ENCODE data around the gene TRAF7. TPM values are rescaled to one million over a fixed set of nuclear protein-coding genes. Genes with fewer than 3 reads are reported as not detected.

TRAF7 gene
- total RNA-seq, 1 experiment from 2014 or later = 160 TPM

GRCh38 chr16:2155977-2156848 lies 631 bp downstream of the TRAF7 start (continued):
- TF ChIP-seq, protein P1, sequence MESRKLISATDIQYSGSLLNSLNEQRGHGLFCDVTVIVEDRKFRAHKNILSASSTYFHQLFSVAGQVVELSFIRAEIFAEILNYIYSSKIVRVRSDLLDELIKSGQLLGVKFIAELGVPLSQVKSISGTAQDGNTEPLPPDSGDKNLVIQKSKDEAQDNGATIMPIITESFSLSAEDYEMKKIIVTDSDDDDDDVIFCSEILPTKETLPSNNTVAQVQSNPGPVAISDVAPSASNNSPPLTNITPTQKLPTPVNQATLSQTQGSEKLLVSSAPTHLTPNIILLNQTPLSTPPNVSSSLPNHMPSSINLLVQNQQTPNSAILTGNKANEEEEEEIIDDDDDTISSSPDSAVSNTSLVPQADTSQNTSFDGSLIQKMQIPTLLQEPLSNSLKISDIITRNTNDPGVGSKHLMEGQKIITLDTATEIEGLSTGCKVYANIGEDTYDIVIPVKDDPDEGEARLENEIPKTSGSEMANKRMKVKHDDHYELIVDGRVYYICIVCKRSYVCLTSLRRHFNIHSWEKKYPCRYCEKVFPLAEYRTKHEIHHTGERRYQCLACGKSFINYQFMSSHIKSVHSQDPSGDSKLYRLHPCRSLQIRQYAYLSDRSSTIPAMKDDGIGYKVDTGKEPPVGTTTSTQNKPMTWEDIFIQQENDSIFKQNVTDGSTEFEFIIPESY (IDR thresholded peaks at IDR 0.05; ENCODE audit: extremely low read depth, insufficient replicate concordance, low read length) = no peak
- TF ChIP-seq, protein P2, sequence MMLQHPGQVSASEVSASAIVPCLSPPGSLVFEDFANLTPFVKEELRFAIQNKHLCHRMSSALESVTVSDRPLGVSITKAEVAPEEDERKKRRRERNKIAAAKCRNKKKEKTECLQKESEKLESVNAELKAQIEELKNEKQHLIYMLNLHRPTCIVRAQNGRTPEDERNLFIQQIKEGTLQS (IDR thresholded peaks at IDR 0.05) = no peak
- TF ChIP-seq YY1 (IDR thresholded peaks at IDR 0.05; ENCODE audit: extremely low read depth, insufficient replicate concordance, low read depth, low read length) = no peak

DNA sequence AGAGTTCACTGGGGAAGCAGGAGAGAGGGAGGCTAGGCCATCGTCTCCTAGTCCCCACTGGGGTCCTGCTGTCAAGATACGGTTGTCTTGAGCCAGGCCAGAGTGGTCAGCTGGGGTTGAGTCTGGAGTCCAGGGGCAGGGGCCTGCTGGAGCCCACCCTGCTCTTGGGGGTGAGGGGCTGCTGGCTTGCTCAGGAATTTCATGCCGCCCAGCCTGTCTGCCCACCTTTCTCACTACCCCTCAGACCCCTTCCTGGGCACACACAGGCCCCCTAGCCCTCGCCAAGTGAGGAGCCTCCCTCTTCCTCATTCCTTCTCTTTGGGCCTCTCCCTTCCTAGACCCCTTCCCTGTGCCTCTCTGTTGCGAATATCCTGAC lies 1.3 kb downstream of the TRAF7 start:
- H3K4me2 ChIP-seq (ENCODE audit: low read length) = peak overlapping the region; percentile 97
- POLR2A ChIA-PET = no interaction called here
- CTCF ChIA-PET = no interaction called here
- peak overlapping the region; percentile 98 to 100 for H3K4me3 ChIP-seq (replicated peaks in 1 of 2; ENCODE audit: low read depth in 1 of 2, low read length in 2 of 2)
- ATAC-seq = no peak
- H3K27ac ChIP-seq (ENCODE audit: low read depth, low read length) = peak overlapping the region; percentile 80
- H3K36me3 ChIP-seq (ENCODE audit: control insufficient read depth in 1 of 2, insufficient read depth in 2 of 2, low read length in 2 of 2) = peaks cover 0 to 32% of the 10 kb centered on the region in 2 experiments; a peak in 2 of 4 replicates
- peak overlapping the region; percentile 98 for H3K9ac ChIP-seq (ENCODE audit: low read length)
- intact Hi-C loops (cut with micrococcal nuclease) = loop anchor here (5.0 kb wide), 1 partner anchor 865 kb away; the partner anchor contains the start of genes HCFC1R1, THOC6 and TNFRSF12A
- DNase-seq (ENCODE audit: low read depth, low spot score) = no peak
- H3K4me1 ChIP-seq (ENCODE audit: control insufficient read depth in 1 of 2, insufficient read depth in 2 of 2, low read length in 2 of 2) = peaks cover 44 to 73% of the 10 kb centered on the region in 2 experiments
- no peak overlapping the region for H2AFZ ChIP-seq (ENCODE audit: low read depth, low read length, poor library complexity, severe bottlenecking)
- peaks cover 92% of the 10 kb centered on the region for H3K79me2 ChIP-seq (ENCODE audit: insufficient read depth, low read length)
- H4K20me1 ChIP-seq (ENCODE audit: insufficient read depth) = no peaks in the 10 kb centered on the region
- RAD21 ChIA-PET (ENCODE audit: low non-redundant PET in 1 of 2, low total read pairs in 2 of 2, uncharacterized antibody in 2 of 2, unreplicated experiment in 2 of 2) = no interaction called here
- no peaks in the 10 kb centered on the region for H3K9me2 ChIP-seq (ENCODE audit: insufficient read depth)
- no peaks in the 10 kb centered on the region for H3K9me3 ChIP-seq (ENCODE audit: control insufficient read depth in 1 of 2, insufficient read depth in 1 of 2, low read depth in 1 of 2, low read length in 2 of 2)
- no peaks in the 10 kb centered on the region for H3K27me3 ChIP-seq (ENCODE audit: insufficient read depth, low read length)
- no TSS peak for BruUV-seq (replicated peaks)
- TF ChIP-seq, protein P2 (IDR thresholded peaks at IDR 0.05) = no peak
- TF ChIP-seq EGR1 (IDR thresholded peaks at IDR 0.05; ENCODE audit: low read depth) (no peak), REST (IDR thresholded peaks at IDR 0.05; ENCODE audit: low read depth) (no peak), YY1 (IDR thresholded peaks at IDR 0.05; ENCODE audit: extremely low read depth, insufficient replicate concordance, low read depth, low read length) (no peak), SRF (IDR thresholded peaks at IDR 0.05; ENCODE audit: low read depth) (no peak), POLR2A (IDR thresholded peaks at IDR 0.05; ENCODE audit: borderline replicate concordance, extremely low read depth, insufficient read depth, insufficient read length) (no peak), SP1 (IDR thresholded peaks at IDR 0.05; ENCODE audit: low read depth) (no peak), FOSL1 (IDR thresholded peaks at IDR 0.05; ENCODE audit: low read depth) (no peak), CEBPB (IDR thresholded peaks at IDR 0.05; ENCODE audit: low read depth) (no peak), MAX (IDR thresholded peaks at IDR 0.05) (no peak), TCF7L2 (IDR thresholded peaks at IDR 0.05; ENCODE audit: borderline replicate concordance, extremely low read depth, insufficient read depth, insufficient read length) (no peak), ZFX (IDR thresholded peaks at IDR 0.05) (no peak), ZNF274 (IDR thresholded peaks at IDR 0.05; ENCODE audit: low read depth, low read length) (no peak)
- TF ChIP-seq, protein P1 (IDR thresholded peaks at IDR 0.05; ENCODE audit: extremely low read depth, insufficient replicate concordance, low read length) = no peak
